Astrocyte (in vitro differentiated cells and primary cell): ENCODE data around the gene ARMCX2. TPM values are rescaled to one million over a fixed set of nuclear protein-coding genes. Genes with fewer than 3 reads are reported as not detected.

Experiments
- DNase-seq: peaks from one replicate; pipeline ENCODE4 v3.0.0-alpha.2; 2010; ENCODE audit warnings: low read depth
- FAIRE-seq: peaks from 2 replicates; lab custom pipeline; 2011; peaks lifted over from hg19 to GRCh38; lab: Jason Lieb, UNC
- H2AFZ ChIP-seq: 2 replicates; pipeline ENCODE4 v1.6.0; 2012; ENCODE audit warnings: low read depth, low read length, inconsistent platforms
- H3K27ac ChIP-seq: 2 replicates; pipeline ENCODE4 v1.5.1; 2011; ENCODE audit warnings: low read depth, low read length, inconsistent platforms
- H3K27me3 ChIP-seq: 2 replicates; pipeline ENCODE4 v1.6.0; 2011; ENCODE audit warnings: low read length, inconsistent platforms; ENCODE audit not compliant: insufficient read depth
- H3K36me3 ChIP-seq: 2 replicates; pipeline ENCODE4 v1.5.1; 2011; ENCODE audit warnings: low read length, inconsistent platforms; ENCODE audit not compliant: insufficient read depth
- H3K4me1 ChIP-seq: 2 replicates; pipeline ENCODE4 v1.5.1; 2011; ENCODE audit warnings: low read length, inconsistent platforms; ENCODE audit not compliant: insufficient read depth
- H3K4me2 ChIP-seq: 2 replicates; pipeline ENCODE4 v1.6.0; 2012; ENCODE audit warnings: low read length, inconsistent platforms
- H3K4me3 ChIP-seq: 2 replicates; pipeline ENCODE4 v1.5.1; 2011; ENCODE audit warnings: low read depth, mild to moderate bottlenecking, low read length, inconsistent platforms; ENCODE audit not compliant: insufficient read depth
- H3K79me2 ChIP-seq: 2 replicates; pipeline ENCODE4 v1.6.0; 2012; ENCODE audit warnings: mild to moderate bottlenecking, low read length, inconsistent platforms; ENCODE audit not compliant: insufficient read depth
- H3K9ac ChIP-seq: 2 replicates; pipeline ENCODE4 v1.6.0; 2012; ENCODE audit warnings: mild to moderate bottlenecking, low read length, inconsistent platforms
- H3K9me3 ChIP-seq: 2 replicates; pipeline ENCODE4 v1.5.1; 2012; ENCODE audit warnings: low read depth, mild to moderate bottlenecking, low read length, inconsistent platforms; ENCODE audit not compliant: insufficient read depth
- H4K20me1 ChIP-seq: 2 replicates; pipeline ENCODE4 v1.6.0; 2012; ENCODE audit warnings: low read length, inconsistent platforms; ENCODE audit not compliant: insufficient read depth
- H3K27ac Mint-ChIP-seq: one replicate; pipeline ENCODE4 v1.8.0; 2021; ENCODE audit warnings: mild to moderate bottlenecking, mixed read lengths; ENCODE audit not compliant: unreplicated experiment
- H3K27me3 Mint-ChIP-seq: one replicate; pipeline ENCODE4 v1.8.0; 2021; ENCODE audit warnings: low read depth, mixed read lengths; ENCODE audit not compliant: unreplicated experiment
- H3K36me3 Mint-ChIP-seq: one replicate; pipeline ENCODE4 v1.8.0; 2021; ENCODE audit warnings: low read depth, mixed read lengths; ENCODE audit not compliant: unreplicated experiment
- H3K4me1 Mint-ChIP-seq: one replicate; pipeline ENCODE4 v1.8.0; 2021; ENCODE audit warnings: low read depth, mixed read lengths; ENCODE audit not compliant: unreplicated experiment
- H3K4me3 Mint-ChIP-seq: one replicate; pipeline ENCODE4 v1.8.0; 2021; ENCODE audit warnings: mild to moderate bottlenecking, moderate library complexity, mixed read lengths; ENCODE audit not compliant: unreplicated experiment
- H3K9me3 Mint-ChIP-seq: one replicate; pipeline ENCODE4 v1.8.0; 2021; ENCODE audit warnings: mild to moderate bottlenecking, mixed read lengths; ENCODE audit not compliant: unreplicated experiment
- EZH2 ChIP-seq: IDR thresholded peaks from 2 replicates; pipeline ENCODE4 v1.6.1; 2012; ENCODE audit warnings: mild to moderate bottlenecking, low read length, inconsistent platforms; ENCODE audit not compliant: insufficient read depth
- total RNA-seq: library from RNA; stranded (reverse); gene quantifications from 2 replicates; pipeline ENCODE4 v1.2.1, GENCODE V29; 2021
- TF ChIP-seq, protein P1 (sequence below): IDR thresholded peaks from 2 replicates; pipeline ENCODE4 v1.5.1; 2011; ENCODE audit warnings: low read depth, mild to moderate bottlenecking, inconsistent platforms, low read length, moderate library complexity; ENCODE audit not compliant: insufficient read depth

Gene ARMCX2
- total RNA-seq, 1 donor from 2014 or later = 96.5 TPM

DNA sequence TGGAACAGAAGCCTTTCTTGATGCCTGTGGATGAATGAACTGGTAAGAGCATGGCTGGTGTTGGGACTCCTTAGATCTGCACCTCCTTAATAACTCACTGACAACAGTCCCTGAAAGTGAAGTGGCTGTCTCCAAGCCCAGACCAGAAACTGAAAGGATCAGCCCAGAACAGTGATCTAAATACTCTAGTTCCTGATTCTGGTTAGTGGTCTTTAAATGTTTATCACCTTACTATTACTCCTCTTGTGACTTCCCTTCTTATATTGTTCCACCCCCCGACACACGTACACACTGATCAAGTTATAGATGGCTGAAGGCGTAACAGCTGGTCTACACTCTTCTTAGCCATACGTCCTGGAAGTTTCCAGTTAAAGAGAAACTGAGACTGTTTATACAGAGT lies 33.8 kb upstream of the ARMCX2 start:
- no peak overlapping the region for H3K4me3 ChIP-seq
- no peaks in the 10 kb centered on the region for H4K20me1 ChIP-seq
- Mint-ChIP-seq H3K36me3 (no peaks in the 10 kb centered on the region), H3K9me3 (no peaks in the 10 kb centered on the region), H3K4me1 (no peaks in the 10 kb centered on the region), H3K4me3 (no peak overlapping the region), H3K27ac (no peak overlapping the region), H3K27me3 (no peaks in the 10 kb centered on the region)
- DNase-seq (no peak), FAIRE-seq (peak; percentile 95)
- H2AFZ ChIP-seq = no peak overlapping the region
- no peaks in the 10 kb centered on the region for H3K27me3 ChIP-seq
- H3K4me2 ChIP-seq = no peak overlapping the region
- H3K27ac ChIP-seq = no peak overlapping the region
- H3K9ac ChIP-seq = no peak overlapping the region
- no peaks in the 10 kb centered on the region for H3K4me1 ChIP-seq
- no peaks in the 10 kb centered on the region for H3K9me3 ChIP-seq
- TF ChIP-seq, protein P1, sequence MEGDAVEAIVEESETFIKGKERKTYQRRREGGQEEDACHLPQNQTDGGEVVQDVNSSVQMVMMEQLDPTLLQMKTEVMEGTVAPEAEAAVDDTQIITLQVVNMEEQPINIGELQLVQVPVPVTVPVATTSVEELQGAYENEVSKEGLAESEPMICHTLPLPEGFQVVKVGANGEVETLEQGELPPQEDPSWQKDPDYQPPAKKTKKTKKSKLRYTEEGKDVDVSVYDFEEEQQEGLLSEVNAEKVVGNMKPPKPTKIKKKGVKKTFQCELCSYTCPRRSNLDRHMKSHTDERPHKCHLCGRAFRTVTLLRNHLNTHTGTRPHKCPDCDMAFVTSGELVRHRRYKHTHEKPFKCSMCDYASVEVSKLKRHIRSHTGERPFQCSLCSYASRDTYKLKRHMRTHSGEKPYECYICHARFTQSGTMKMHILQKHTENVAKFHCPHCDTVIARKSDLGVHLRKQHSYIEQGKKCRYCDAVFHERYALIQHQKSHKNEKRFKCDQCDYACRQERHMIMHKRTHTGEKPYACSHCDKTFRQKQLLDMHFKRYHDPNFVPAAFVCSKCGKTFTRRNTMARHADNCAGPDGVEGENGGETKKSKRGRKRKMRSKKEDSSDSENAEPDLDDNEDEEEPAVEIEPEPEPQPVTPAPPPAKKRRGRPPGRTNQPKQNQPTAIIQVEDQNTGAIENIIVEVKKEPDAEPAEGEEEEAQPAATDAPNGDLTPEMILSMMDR = no peak
- TF ChIP-seq EZH2 = no peak
- no peaks in the 10 kb centered on the region for H3K36me3 ChIP-seq
- no peaks in the 10 kb centered on the region for H3K79me2 ChIP-seq

DNA sequence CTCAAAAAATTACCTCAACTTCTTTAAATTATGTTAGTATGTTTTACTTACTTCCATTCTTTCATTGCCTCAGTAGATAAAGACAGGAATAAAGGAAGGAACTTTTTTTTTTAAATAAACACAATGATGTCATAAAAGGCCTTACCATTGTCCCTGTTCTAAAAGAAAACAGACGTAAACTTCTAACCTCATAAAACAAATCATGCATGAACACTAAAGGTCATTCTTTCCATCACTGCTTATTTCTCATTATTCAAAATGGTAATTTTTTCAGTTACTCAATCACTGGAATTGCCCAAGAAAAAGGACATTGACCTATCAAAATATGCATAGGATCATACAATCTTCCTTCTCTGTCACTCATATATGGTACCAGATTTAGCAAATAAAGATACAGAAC lies 32.2 kb upstream of the ARMCX2 start:
- Histone ChIP-seq H3K4me2 (no peak overlapping the region), H3K79me2 (no peaks in the 10 kb centered on the region), H3K36me3 (no peaks in the 10 kb centered on the region), H3K27me3 (no peaks in the 10 kb centered on the region), H3K27ac (no peak overlapping the region), H4K20me1 (no peaks in the 10 kb centered on the region), H3K9ac (no peak overlapping the region), H3K9me3 (no peaks in the 10 kb centered on the region), H2AFZ (no peak overlapping the region), H3K4me3 (no peak overlapping the region), H3K4me1 (no peaks in the 10 kb centered on the region)
- TF ChIP-seq, protein P1 = no peak
- no peak for TF ChIP-seq EZH2
- Mint-ChIP-seq H3K9me3 (no peaks in the 10 kb centered on the region), H3K4me1 (no peaks in the 10 kb centered on the region), H3K27me3 (no peaks in the 10 kb centered on the region), H3K27ac (no peak overlapping the region), H3K36me3 (no peaks in the 10 kb centered on the region), H3K4me3 (no peak overlapping the region)
- no peak for DNase-seq
- FAIRE-seq = peak; percentile 91

DNA sequence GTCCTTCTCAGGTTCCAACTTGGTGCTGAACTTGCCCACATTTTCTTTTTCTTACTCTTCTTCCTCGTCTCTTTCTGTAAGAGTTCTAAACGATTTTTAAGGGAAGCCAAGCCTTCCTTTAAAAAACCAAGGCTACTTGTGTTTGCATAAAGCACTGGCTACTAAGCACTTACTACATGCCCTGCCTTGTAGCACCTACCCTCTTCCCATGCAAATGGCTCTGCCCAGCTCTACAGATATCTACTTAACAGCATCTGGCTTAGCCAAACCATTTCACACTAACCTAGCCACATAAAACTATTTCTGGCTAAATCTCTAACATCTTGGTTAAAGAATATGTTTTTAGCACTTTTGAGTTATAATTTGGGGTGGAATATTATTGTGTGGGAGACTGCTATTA lies 26.9 kb upstream of the ARMCX2 start:
- no peaks in the 10 kb centered on the region for H3K9me3 ChIP-seq
- no peak for DNase-seq
- no peak overlapping the region for H3K4me2 ChIP-seq
- H3K4me1 Mint-ChIP-seq = peaks cover 18% of the 10 kb centered on the region
- H3K27ac ChIP-seq = no peak overlapping the region
- H3K4me1 ChIP-seq = peaks cover 13% of the 10 kb centered on the region
- no peaks in the 10 kb centered on the region for H3K27me3 Mint-ChIP-seq
- no peak for FAIRE-seq
- no peak overlapping the region for H3K4me3 Mint-ChIP-seq
- H3K9ac ChIP-seq = no peak overlapping the region
- no peaks in the 10 kb centered on the region for H3K9me3 Mint-ChIP-seq
- H3K36me3 Mint-ChIP-seq = no peaks in the 10 kb centered on the region
- no peaks in the 10 kb centered on the region for H3K79me2 ChIP-seq
- TF ChIP-seq, protein P1 = no peak
- no peak overlapping the region for H3K27ac Mint-ChIP-seq
- no peaks in the 10 kb centered on the region for H3K36me3 ChIP-seq
- H3K4me3 ChIP-seq = no peak overlapping the region
- H4K20me1 ChIP-seq = no peaks in the 10 kb centered on the region
- H3K27me3 ChIP-seq = no peaks in the 10 kb centered on the region
- H2AFZ ChIP-seq = no peak overlapping the region
